Smooth muscle cell (in vitro differentiated cells): ENCODE data around the gene AATK. TPM values are rescaled to one million over a fixed set of nuclear protein-coding genes. Genes with fewer than 3 reads are reported as not detected.

Experiments
- DNase-seq: peaks from one replicate; lab custom pipeline; 2025; ENCODE audit not compliant: unreplicated experiment; lab: John Stamatoyannopoulos, UW
- H2AFZ ChIP-seq: fragments of 200-600 bp; sonication (generic); 2 replicates; pipeline ENCODE4 v1.6.0; 2016; ENCODE audit warnings: antibody characterized with exemption, low read depth, mild to moderate bottlenecking
- H3F3A ChIP-seq: fragments of 200-600 bp; sonication (generic); 2 replicates; pipeline ENCODE4 v1.6.0; 2017; ENCODE audit warnings: antibody characterized with exemption, low read depth
- H3K27ac ChIP-seq: fragments of 200-600 bp; sonication (generic); 2 replicates; pipeline ENCODE4 v1.5.1; 2016; ENCODE audit warnings: low read depth, mild to moderate bottlenecking
- H3K27me3 ChIP-seq: fragments of 200-600 bp; sonication (generic); 2 replicates; pipeline ENCODE4 v1.6.1; 2016; ENCODE audit warnings: low read depth, mild to moderate bottlenecking
- H3K36me3 ChIP-seq: fragments of 200-600 bp; sonication (generic); 2 replicates; pipeline ENCODE4 v1.5.1; 2016; ENCODE audit warnings: low read depth
- H3K4me1 ChIP-seq: fragments of 200-600 bp; sonication (generic); 2 replicates; pipeline ENCODE4 v1.5.1; 2016; ENCODE audit warnings: low read depth
- H3K4me2 ChIP-seq: fragments of 200-600 bp; sonication (generic); 2 replicates; pipeline ENCODE4 v1.6.0; 2016; ENCODE audit warnings: mild to moderate bottlenecking
- H3K4me3 ChIP-seq: fragments of 200-600 bp; sonication (generic); 2 replicates; pipeline ENCODE4 v1.5.1; 2016; ENCODE audit warnings: mild to moderate bottlenecking
- H3K79me2 ChIP-seq: fragments of 200-600 bp; sonication (generic); 2 replicates; pipeline ENCODE4 v1.6.0; 2016; ENCODE audit warnings: low read depth, mild to moderate bottlenecking
- H3K9ac ChIP-seq: fragments of 200-600 bp; sonication (generic); 2 replicates; pipeline ENCODE4 v1.6.0; 2016; ENCODE audit warnings: low read depth
- H3K9me3 ChIP-seq: fragments of 200-600 bp; sonication (generic); replicated peaks from 2 replicates; pipeline ENCODE4 v1.5.1; 2016; ENCODE audit warnings: low read depth
- H4K20me1 ChIP-seq: fragments of 200-600 bp; sonication (generic); 2 replicates; pipeline ENCODE4 v1.6.0; 2016; ENCODE audit warnings: low read depth
- whole genome bisulfite sequencing: methylation state at CpG from one replicate; pipeline ENCODE4 v1.1.7; 2016; ENCODE audit warnings: low lambda C conversion rate; 5-methylcytosine and 5-hydroxymethylcytosine counted together
- polyA plus RNA-seq: library from polyadenylated mRNA; unstranded; fragments of >200 nt; fragmentation: Nextera tagmentation; extraction: Ambion mirVana; gene quantifications from 2 replicates; pipeline ENCODE4 v1.2.1, GENCODE V29; 2016
- total RNA-seq: library from RNA; depleted of rRNA; stranded (reverse); fragments of >200 nt; gene quantifications from 2 replicates; pipeline ENCODE4 v1.2.3, GENCODE V29; 2014
- TF ChIP-seq, protein P1 (sequence below): fragments of 200-600 bp; sonication (generic); IDR thresholded peaks from 2 replicates; pipeline ENCODE4 v1.5.1; 2017; ENCODE audit warnings: borderline replicate concordance, mild to moderate bottlenecking, antibody characterized with exemption; ENCODE audit not compliant: insufficient read depth, poor library complexity, severe bottlenecking

The AATK gene
- total and polyA plus RNA-seq, 2 experiments from 2014 or later: 0.61 to 0.67 TPM

DNA sequence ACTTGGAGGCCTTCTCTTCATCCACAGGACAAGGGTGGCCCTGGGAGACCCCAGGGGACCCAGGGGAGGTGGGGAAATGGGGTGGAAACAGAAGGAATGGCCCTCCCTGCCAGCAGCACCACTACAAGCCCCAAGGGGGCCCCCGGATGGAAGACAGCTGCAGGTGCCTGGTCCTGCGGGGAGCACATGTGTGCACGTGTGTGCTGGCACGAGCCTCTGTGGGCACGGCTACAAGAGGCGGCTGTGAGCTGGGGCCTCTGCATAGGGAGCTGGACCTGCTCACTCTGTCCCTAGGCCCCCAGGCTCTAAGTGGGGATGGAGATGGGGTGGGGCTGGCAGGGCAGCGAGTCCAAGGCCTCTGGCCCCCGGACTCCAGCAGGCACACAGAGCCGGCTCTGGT, 13.2 kb upstream of the AATK start:
- no peaks in the 10 kb centered on the region for H4K20me1 ChIP-seq
- DNase-seq: no peak
- H3K9me3 ChIP-seq: peaks cover 6% of the 10 kb centered on the region
- H3K36me3 ChIP-seq: no peaks in the 10 kb centered on the region
- TF ChIP-seq, protein P1, sequence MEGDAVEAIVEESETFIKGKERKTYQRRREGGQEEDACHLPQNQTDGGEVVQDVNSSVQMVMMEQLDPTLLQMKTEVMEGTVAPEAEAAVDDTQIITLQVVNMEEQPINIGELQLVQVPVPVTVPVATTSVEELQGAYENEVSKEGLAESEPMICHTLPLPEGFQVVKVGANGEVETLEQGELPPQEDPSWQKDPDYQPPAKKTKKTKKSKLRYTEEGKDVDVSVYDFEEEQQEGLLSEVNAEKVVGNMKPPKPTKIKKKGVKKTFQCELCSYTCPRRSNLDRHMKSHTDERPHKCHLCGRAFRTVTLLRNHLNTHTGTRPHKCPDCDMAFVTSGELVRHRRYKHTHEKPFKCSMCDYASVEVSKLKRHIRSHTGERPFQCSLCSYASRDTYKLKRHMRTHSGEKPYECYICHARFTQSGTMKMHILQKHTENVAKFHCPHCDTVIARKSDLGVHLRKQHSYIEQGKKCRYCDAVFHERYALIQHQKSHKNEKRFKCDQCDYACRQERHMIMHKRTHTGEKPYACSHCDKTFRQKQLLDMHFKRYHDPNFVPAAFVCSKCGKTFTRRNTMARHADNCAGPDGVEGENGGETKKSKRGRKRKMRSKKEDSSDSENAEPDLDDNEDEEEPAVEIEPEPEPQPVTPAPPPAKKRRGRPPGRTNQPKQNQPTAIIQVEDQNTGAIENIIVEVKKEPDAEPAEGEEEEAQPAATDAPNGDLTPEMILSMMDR: no peak
- WGBS: 93% methylated on average over 7 of the region's 9 CpGs
- H3K4me2 ChIP-seq: no peak overlapping the region
- H3K4me1 ChIP-seq: no peaks in the 10 kb centered on the region
- no peaks in the 10 kb centered on the region for H3K27me3 ChIP-seq
- H3K4me3 ChIP-seq: no peak overlapping the region
- H3K79me2 ChIP-seq: no peaks in the 10 kb centered on the region
- no peaks in the 10 kb centered on the region for H3F3A ChIP-seq
- no peak overlapping the region for H2AFZ ChIP-seq
- H3K27ac ChIP-seq: no peak overlapping the region
- no peak overlapping the region for H3K9ac ChIP-seq

DNA sequence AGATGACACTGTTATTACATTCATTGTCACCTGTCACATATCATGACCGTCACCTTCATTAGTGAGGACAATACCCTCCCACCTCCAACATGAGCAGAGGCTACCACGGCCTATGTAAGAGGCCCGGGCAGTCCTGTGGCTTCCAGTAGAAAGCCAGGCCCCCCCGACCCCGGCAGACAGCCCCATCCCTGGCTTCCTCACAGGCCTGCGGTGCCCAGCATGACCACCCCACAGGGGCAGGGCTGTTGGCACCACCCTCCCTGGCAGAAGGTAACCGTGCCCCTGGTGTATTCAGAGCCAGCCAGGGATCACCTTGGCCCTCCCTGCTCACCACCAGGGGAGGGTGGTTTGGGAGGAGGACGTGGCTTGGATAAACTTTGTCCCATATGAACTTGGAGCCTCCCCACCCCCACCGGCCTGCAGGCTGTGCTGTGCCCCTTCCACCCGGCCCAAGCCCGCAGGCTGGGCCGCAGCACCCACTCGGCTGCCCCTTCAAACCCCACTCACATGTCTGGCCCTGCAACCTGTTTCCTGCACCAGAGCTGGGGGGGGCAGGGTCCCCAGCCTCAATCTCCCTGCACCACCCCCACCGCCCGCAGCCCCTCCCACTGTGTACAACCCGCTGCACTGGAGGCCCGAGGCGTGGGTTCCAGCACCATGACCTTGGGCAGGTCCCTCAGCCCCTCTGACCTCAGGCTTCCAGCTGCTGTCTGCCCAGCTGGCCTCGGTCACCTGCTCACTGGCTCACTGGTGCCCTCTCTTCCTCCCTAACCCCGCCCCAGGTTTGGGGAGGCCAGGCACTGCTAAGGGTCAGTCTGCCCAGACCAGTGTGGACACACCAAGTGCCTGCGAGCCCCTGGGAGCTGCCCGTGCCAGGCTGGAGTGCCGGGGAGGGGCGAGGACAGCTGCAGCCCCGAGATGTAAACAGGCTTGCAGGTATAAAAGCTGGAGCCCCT, 12.4 kb upstream of the AATK start:
- no peaks in the 10 kb centered on the region for H3F3A ChIP-seq
- no peaks in the 10 kb centered on the region for H3K79me2 ChIP-seq
- H3K4me1 ChIP-seq: no peaks in the 10 kb centered on the region
- no peak overlapping the region for H2AFZ ChIP-seq
- H4K20me1 ChIP-seq: no peaks in the 10 kb centered on the region
- no peaks in the 10 kb centered on the region for H3K36me3 ChIP-seq
- H3K9me3 ChIP-seq: peaks cover 6% of the 10 kb centered on the region
- no peaks in the 10 kb centered on the region for H3K27me3 ChIP-seq
- no peak overlapping the region for H3K27ac ChIP-seq
- no peak overlapping the region for H3K4me2 ChIP-seq
- no peak for DNase-seq
- 90% methylated on average over 24 of the region's 25 CpGs for WGBS
- H3K9ac ChIP-seq: no peak overlapping the region
- no peak overlapping the region for H3K4me3 ChIP-seq
- TF ChIP-seq, protein P1: no peak

DNA sequence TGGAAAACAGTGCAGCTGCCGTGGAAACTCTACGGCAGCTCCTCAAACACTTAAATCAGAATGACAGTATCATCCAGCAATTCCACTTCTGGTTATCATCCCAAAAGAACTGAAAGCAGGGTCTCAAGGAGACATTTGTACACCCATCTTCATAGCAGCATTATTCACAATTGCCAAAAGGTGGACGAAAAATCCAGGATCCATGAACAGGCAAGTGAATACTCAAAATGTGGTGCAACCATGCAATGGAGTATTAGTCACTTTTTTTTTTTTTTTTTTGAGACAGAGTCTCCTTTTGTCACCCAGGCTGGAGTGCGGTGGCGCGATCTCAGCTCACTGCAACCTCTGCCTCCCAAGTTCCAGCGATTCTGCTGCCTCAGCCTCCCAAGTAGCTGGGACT, 10.6 kb upstream of the AATK start:
- Histone ChIP-seq H3K36me3 (no peaks in the 10 kb centered on the region), H3K4me1 (no peaks in the 10 kb centered on the region), H3K27me3 (no peaks in the 10 kb centered on the region), H4K20me1 (no peaks in the 10 kb centered on the region), H2AFZ (no peak overlapping the region), H3K27ac (no peak overlapping the region), H3K9me3 (peaks cover 6% of the 10 kb centered on the region), H3F3A (no peaks in the 10 kb centered on the region), H3K9ac (no peak overlapping the region), H3K79me2 (no peaks in the 10 kb centered on the region), H3K4me2 (no peak overlapping the region), H3K4me3 (no peak overlapping the region)
- WGBS: 98% methylated on average over 7 of the region's 7 CpGs
- no peak for DNase-seq
- TF ChIP-seq, protein P1: no peak
